HEK293T (cell line): ENCODE results near the gene CSNK1G3.

Source experiments
- ARNT ChIP-seq: fragments of 450-650 bp; IDR thresholded peaks from 2 replicates; pipeline ENCODE4 v1.6.1; 2017; ENCODE audit warnings: mild to moderate bottlenecking
- BHLHE40 ChIP-seq: fragments of 450-650 bp; IDR thresholded peaks from 2 replicates; pipeline ENCODE4 v1.6.1; 2016; ENCODE audit warnings: mild to moderate bottlenecking, moderate library complexity, borderline replicate concordance
- ELF4 ChIP-seq: fragments of 450-650 bp; IDR thresholded peaks from 2 replicates; pipeline ENCODE4 v1.6.1; 2017; ENCODE audit warnings: antibody characterized with exemption
- FOXA1 ChIP-seq: fragments of 450-650 bp; IDR thresholded peaks from 2 replicates; pipeline ENCODE4 v1.6.1; 2016; ENCODE audit warnings: mild to moderate bottlenecking
- FOXK2 ChIP-seq: fragments of 450-650 bp; IDR thresholded peaks from 2 replicates; pipeline ENCODE4 v1.6.1; 2016; ENCODE audit warnings: mild to moderate bottlenecking
- FOXM1 ChIP-seq: fragments of 450-650 bp; IDR thresholded peaks from 2 replicates; pipeline ENCODE4 v1.6.1; 2017; ENCODE audit warnings: mild to moderate bottlenecking, borderline replicate concordance
- HDGF ChIP-seq: fragments of 450-650 bp; IDR thresholded peaks from 2 replicates; pipeline ENCODE4 v1.6.1; 2017; ENCODE audit warnings: antibody characterized with exemption, borderline replicate concordance
- LEF1 ChIP-seq: fragments of 450-650 bp; IDR thresholded peaks from 2 replicates; pipeline ENCODE4 v1.6.1; 2017; ENCODE audit warnings: mild to moderate bottlenecking, borderline replicate concordance
- NFRKB ChIP-seq: fragments of 450-650 bp; IDR thresholded peaks from 2 replicates; pipeline ENCODE4 v1.6.1; 2016; ENCODE audit warnings: mild to moderate bottlenecking, moderate library complexity
- SP1 ChIP-seq: fragments of 450-650 bp; IDR thresholded peaks from 2 replicates; pipeline ENCODE4 v1.6.1; 2017
- SUZ12 ChIP-seq: fragments of 450-650 bp; IDR thresholded peaks from 2 replicates; pipeline ENCODE4 v1.6.1; 2016; ENCODE audit warnings: mild to moderate bottlenecking
- TARDBP ChIP-seq: fragments of 450-650 bp; IDR thresholded peaks from 2 replicates; pipeline ENCODE4 v1.6.1; 2016
- ZNF384 ChIP-seq: fragments of 450-650 bp; IDR thresholded peaks from 2 replicates; pipeline ENCODE4 v1.6.1; 2016
- TF ChIP-seq, protein P1 (sequence below): fragments of 450-650 bp; IDR thresholded peaks from 2 replicates; pipeline ENCODE4 v1.6.1; 2016

DNA sequence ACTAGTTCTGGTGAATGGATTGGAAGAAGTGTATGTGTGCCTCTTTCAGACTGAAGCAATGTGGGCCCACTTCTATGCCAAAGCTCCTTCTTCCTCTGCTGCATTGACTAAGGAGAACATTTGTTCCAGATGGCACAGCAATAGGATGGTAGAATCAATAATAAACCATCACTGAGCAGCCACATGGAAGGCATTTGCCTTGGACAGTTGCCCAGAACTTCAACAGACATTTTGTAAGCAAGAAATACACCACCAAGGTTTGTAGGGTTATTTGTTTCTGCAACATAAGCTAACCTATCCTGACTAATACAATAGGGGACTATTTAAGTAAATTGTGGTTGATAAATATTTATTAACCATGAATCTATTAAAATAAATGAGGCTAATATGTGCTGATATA is 37.7 kb upstream of the CSNK1G3 start:
- TF ChIP-seq FOXA1 (no peak), FOXK2 (no peak), SP1 (no peak), ARNT (no peak), FOXM1 (no peak), HDGF (no peak), NFRKB (no peak), BHLHE40 (no peak), ELF4 (no peak), LEF1 (no peak), ZNF384 (no peak), SUZ12 (no peak), TARDBP (no peak)
- TF ChIP-seq, protein P1, sequence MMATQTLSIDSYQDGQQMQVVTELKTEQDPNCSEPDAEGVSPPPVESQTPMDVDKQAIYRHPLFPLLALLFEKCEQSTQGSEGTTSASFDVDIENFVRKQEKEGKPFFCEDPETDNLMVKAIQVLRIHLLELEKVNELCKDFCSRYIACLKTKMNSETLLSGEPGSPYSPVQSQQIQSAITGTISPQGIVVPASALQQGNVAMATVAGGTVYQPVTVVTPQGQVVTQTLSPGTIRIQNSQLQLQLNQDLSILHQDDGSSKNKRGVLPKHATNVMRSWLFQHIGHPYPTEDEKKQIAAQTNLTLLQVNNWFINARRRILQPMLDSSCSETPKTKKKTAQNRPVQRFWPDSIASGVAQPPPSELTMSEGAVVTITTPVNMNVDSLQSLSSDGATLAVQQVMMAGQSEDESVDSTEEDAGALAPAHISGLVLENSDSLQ = no peak
